Omental fat pad (tissue), 4 donors: ENCODE results near the gene DAZ4. TPM values are rescaled to one million over a fixed set of nuclear protein-coding genes. Genes with fewer than 3 reads are reported as not detected.
"Not testable (repeated sequence)": the region's sequence is repeated elsewhere in the genome, so short reads cannot be mapped to it uniquely, and the experiment has no call there.

Experiments
- ATAC-seq: fragments of 150-250 bp; one replicate; pipeline ENCODE4 v1.9.1; 2016; ENCODE audit warnings: mild to moderate bottlenecking, moderate library complexity; ENCODE audit not compliant: low FRiP score
- DNase-seq: peaks from one replicate; pipeline ENCODE4 v3.0.0-alpha.2; 2019; ENCODE audit warnings: low spot score
- total RNA-seq, 4 donors: library from RNA; depleted of rRNA; stranded (reverse); fragments of >200 nt; gene quantifications; one replicate each; pipeline ENCODE4 v1.1.0, GENCODE V29; 2016

DAZ4 gene
- not detected for total RNA-seq

- DNase-seq, ATAC-seq: not testable (repeated sequence)
Measured at GRCh38 chrY:24833619-24834018, at the start of gene DAZ4. Gene DAZ4 (plus strand): TSS chrY:24833919. CDS start chrY:24834127, 208 bp downstream.

- ATAC-seq, DNase-seq: not testable (repeated sequence)
Measured at GRCh38 chrY:24813293-24813692, 20.4 kb upstream of the DAZ4 start, which contains the start of gene DAZ3. Gene DAZ3 (minus strand): TSS chrY:24813393. CDS start chrY:24813185, 208 bp downstream.

GRCh38 chrY:24821836-24822235 lies 11.9 kb upstream of the DAZ4 start:
- DNase-seq, ATAC-seq: not testable (repeated sequence)

GRCh38 chrY:24824184-24824879 lies 9.4 kb upstream of the DAZ4 start:
- not testable (repeated sequence) for DNase-seq, ATAC-seq

GRCh38 chrY:24825069-24825468 lies 8.7 kb upstream of the DAZ4 start:
- not testable (repeated sequence) for DNase-seq, ATAC-seq

Other genes starting within 250 kb of the DAZ4 start
- gene BPY2B, start 215.9 kb upstream of the DAZ4 start, total RNA-seq, result not detected
- gene DAZ3, start 20.5 kb upstream of the DAZ4 start, total RNA-seq, result not detected
- gene BPY2C, start 218.2 kb downstream of the DAZ4 start, total RNA-seq, result not detected